Activated gamma-delta T cell treated with Interleukin-2 at 50 U/mL for 16 hours (primary cell): ENCODE measurements around the gene NLN.
"Not testable (repeated sequence)": the region's sequence is repeated elsewhere in the genome, so short reads cannot be mapped to it uniquely, and the experiment has no call there.

Experiments
- DNase-seq: peaks from one replicate; pipeline ENCODE4 v3.0.0-alpha.2; 2020

Gene NLN

GRCh38 chr5:65835191-65835590, 113.2 kb downstream of the NLN start:
- no peak for DNase-seq

- no peak for DNase-seq
These were observed 115.1 kb downstream of the NLN start for GRCh38 chr5:65837139-65837538.

DNA sequence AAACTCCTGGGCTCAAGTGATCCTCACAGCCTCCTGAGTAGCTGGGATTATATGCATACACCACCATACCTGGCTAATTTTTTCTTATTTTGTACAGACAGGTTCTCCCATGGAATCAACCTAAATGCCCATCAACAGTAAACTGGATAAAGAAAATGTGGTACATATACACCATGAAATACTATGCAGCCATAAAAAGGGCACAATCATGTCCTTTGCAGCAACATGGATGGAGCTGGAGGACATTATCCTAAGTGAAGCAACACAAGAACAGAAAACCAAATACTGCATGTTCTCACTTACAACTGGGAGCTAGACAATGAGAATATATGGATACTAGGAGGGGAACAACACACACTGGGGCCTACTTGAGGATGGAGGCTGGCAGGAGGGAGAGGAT, 117.2 kb downstream of the NLN start:
- not testable (repeated sequence) for DNase-seq

DNA sequence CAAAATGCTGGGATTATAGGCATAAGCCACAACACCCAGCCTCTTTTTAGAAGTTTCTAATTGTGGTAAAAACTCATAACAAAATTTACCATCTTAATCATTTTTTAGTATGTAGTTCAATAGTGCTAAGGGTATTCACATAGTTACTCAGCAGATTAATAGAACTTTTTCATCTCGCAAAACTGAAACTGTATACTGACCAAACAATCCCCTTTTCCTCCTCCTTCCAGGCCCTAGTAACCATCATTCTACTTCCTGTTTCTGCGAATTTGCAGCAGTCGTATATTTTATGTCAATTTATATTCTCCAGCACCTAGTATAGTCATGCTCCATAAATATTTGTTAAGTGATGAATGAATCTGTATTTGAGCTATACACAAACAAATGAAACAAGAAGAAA, 118.1 kb downstream of the NLN start:
- DNase-seq, result no peak

- DNase-seq, result not testable (repeated sequence)
These were observed 122.8 kb downstream of the NLN start for GRCh38 chr5:65844763-65845162.

GRCh38 chr5:65846101-65846500, 124.1 kb downstream of the NLN start:
- DNase-seq, result no peak

DNA sequence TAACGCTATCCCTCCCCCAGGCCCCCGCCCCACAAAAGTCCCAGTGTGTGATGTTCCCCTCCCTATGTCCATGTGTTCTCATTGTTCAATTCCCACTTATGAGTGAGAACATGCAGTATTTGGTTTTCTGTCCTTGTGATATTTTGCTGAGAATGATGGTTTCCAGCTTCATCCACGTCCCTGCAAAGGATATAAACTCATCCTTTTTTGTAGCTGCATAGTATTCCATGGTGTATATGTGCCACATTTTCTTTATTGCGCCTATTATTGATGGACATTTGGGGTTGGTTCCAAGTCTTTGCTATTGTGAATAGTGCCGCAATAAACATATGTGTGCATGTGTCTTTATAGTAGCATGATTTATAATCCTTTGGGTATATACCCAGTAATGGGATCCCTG, 125.0 kb downstream of the NLN start:
- DNase-seq, result not testable (repeated sequence)

GRCh38 chr5:65849918-65850317, 127.9 kb downstream of the NLN start:
- not testable (repeated sequence) for DNase-seq

GRCh38 chr5:65854925-65855324, 132.9 kb downstream of the NLN start:
- DNase-seq, result no peak

- no peak for DNase-seq
These were observed 133.8 kb downstream of the NLN start for GRCh38 chr5:65855766-65856315.

- no peak for DNase-seq
These were observed 134.5 kb downstream of the NLN start for GRCh38 chr5:65856520-65856919.

DNA sequence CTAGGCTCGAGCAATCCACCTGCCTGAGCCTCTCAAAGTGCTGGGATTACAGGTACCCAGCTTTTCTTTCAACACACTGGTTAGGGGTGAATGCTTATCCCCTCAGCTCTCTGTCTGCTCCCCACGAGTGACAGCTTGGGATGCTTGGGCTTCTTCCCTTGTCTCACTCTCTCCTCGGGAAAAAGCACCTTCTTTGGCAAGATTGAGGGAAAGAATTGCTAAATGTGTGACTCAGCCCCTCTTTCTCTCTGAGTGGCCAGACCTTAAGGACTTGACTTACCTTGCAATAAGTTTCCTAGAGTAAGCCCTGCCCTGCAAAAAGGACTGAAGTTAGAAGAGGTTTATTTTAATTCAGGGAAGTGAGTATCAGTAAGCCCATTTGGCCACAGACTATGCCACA, 136.3 kb downstream of the NLN start:
- DNase-seq, result no peak

GRCh38 chr5:65861830-65862241, 139.8 kb downstream of the NLN start:
- no peak for DNase-seq

DNA sequence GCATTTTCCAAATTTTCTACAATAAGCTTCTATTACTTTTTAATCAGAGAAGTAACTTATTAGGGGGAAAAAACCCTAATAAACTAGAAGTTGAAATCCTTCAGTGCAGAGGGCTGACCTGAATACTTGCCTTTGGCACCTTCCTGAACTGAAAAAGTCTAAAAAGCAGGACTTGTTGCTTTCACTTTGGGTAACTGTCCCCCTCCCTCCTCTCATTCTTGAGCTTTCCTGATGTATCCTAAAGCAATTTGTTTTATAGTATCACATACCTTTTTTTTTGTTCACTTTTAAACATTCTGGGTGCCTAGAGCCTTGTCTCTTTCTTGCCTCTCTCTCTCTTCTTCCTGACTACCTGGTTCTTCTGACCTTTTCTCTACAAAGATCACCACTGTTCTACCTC, 140.4 kb downstream of the NLN start:
- no peak for DNase-seq

DNA sequence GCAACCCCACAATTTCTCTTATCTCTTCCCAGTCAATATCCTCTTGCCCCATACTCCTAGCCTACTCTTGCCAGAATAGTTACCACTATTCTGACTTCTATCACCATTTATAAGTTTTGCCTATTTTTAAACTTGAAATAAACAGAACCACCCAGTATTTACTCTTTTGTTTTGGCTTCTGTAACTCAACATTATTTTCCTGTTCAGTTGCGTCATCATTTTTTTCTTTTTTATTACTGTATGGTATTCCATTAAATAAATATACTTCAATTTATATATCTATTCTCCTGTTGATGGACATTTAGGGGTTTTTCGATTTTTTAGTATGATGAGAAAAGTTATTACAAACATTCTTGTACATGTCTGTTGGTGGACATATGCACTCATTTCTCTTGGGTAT, 141.7 kb downstream of the NLN start:
- no peak for DNase-seq

GRCh38 chr5:65866837-65867521, 145.0 kb downstream of the NLN start:
- DNase-seq, result no peak

DNA sequence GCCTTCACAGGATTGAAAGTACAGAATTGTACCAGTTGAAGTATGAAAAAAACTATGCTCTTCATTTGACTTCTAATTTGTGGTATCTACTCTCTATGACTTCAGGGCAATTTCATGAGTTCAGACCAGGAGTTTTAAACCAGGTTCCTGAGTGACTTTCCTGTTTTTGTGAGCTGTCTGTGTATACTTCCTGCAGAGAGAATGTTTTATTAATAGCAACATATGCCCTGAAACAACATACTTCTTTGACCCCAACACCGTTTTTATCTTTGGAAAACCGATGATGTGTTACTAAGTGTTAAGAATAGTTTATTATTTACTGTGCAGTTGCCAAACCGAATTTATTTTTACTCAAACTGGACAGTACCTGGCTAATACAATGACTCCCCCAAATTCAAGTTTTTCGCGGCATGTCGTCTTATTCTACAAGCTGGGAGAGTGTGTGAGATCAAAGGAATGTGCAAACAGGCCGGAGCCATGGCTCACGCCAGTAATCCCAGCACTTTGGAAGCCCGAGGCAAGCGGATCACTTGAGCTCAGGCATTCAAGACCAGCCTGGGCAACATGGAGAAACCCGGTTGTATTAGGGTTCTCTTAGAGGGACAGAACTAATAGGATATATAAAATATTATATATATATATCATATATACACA, 145.7 kb downstream of the NLN start:
- no peak for DNase-seq

- no peak for DNase-seq
These were observed 146.5 kb downstream of the NLN start for GRCh38 chr5:65868509-65868908.

DNA sequence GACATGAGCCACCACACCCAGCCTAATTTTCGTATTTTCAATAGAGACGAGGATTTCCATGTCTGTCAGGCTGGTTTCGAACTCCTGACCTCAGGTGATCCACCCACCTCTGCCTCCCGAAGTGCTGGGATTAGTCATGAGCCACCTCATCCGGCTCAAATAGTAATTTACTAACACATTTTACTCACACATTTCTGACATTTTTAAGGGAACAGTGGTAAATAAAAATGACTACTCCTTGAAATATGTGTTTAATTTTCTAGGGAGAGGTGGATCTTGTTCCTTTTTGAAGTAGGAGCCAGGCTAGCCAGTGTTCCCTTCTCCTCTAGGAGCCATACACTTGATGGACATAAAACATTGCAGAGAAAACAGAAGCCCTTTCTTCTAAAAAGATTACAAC, 149.2 kb downstream of the NLN start:
- DNase-seq, result no peak

- not testable (repeated sequence) for DNase-seq
These were observed 149.8 kb downstream of the NLN start for GRCh38 chr5:65871776-65872175.

- no peak for DNase-seq
These were observed 151.3 kb downstream of the NLN start for GRCh38 chr5:65873181-65873750.

- DNase-seq, result no peak
These were observed 152.2 kb downstream of the NLN start for GRCh38 chr5:65874241-65874640.

GRCh38 chr5:65876496-65876895, 154.5 kb downstream of the NLN start:
- DNase-seq, result no peak

DNA sequence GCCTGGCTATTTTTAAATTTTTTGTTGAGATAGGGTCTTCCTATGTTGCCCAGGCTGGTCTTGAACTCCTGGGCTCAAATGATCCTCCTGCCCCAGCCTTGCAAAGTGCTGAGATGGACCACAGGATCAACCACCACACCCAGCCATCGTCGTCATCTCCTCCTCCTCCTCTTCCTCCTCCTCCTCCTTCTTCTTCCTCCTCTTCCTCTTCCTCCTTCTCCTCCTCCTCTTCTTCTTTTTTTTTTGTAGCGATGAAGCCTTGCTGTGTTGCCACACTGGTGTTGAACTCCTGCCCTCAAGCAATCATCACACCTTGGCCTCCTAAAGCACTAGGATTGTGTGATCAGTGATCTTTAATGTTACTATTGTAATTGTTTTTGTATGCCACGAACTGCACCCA, 155.0 kb downstream of the NLN start:
- DNase-seq, result no peak
